ENCODE results near the gene NCK2. TPM values are rescaled to one million over a fixed set of nuclear protein-coding genes. Genes with fewer than 3 reads are reported as not detected.

NCK2 gene
- total RNA-seq, 1 experiment from 2014 or later = 0.30 TPM

GRCh38 chr2:105872830-105873229 is 128.1 kb downstream of the NCK2 start:
- 0 out of 2 replicates have a peak, but pooled peaks cover 3% of the 10 kb centered on the region for H4K20me1 ChIP-seq (ENCODE audit: insufficient read depth, low read depth, low read length)
- no peak overlapping the region for H3K27ac ChIP-seq (ENCODE audit: low read length)
- H2AFZ ChIP-seq (ENCODE audit: low read length) = no peak overlapping the region
- no peaks in the 10 kb centered on the region for H3K79me2 ChIP-seq (ENCODE audit: low read length)
- H3K9me2 ChIP-seq (replicated peaks; ENCODE audit: insufficient read depth, low read length) = no peaks in the 10 kb centered on the region
- no peaks in the 10 kb centered on the region for H3K36me3 ChIP-seq (ENCODE audit: insufficient read depth, low read length)
- no peak overlapping the region for H3K4me2 ChIP-seq (ENCODE audit: low read depth, low read length, poor library complexity, severe bottlenecking)
- H3K4me1 ChIP-seq (ENCODE audit: low read length) = no peaks in the 10 kb centered on the region
- H3K9ac ChIP-seq (ENCODE audit: low read length) = no peak overlapping the region
- no peak overlapping the region for H3K4me3 ChIP-seq (ENCODE audit: low read length)
- H3K9me3 ChIP-seq (ENCODE audit: low read length) = no peaks in the 10 kb centered on the region
- DNase-seq = no peak
- no peaks in the 10 kb centered on the region for H3K27me3 ChIP-seq (ENCODE audit: low read length)

- Histone ChIP-seq H2AFZ (ENCODE audit: low read length) (no peak overlapping the region), H3K9me3 (ENCODE audit: low read length) (no peaks in the 10 kb centered on the region), H4K20me1 (ENCODE audit: insufficient read depth, low read depth, low read length) (0 out of 2 replicates have a peak, but pooled peaks cover 3% of the 10 kb centered on the region), H3K4me3 (ENCODE audit: low read length) (no peak overlapping the region), H3K27me3 (ENCODE audit: low read length) (no peaks in the 10 kb centered on the region), H3K4me2 (ENCODE audit: low read depth, low read length, poor library complexity, severe bottlenecking) (no peak overlapping the region), H3K9ac (ENCODE audit: low read length) (no peak overlapping the region), H3K79me2 (ENCODE audit: low read length) (no peaks in the 10 kb centered on the region), H3K4me1 (ENCODE audit: low read length) (no peaks in the 10 kb centered on the region), H3K9me2 (replicated peaks; ENCODE audit: insufficient read depth, low read length) (no peaks in the 10 kb centered on the region), H3K36me3 (ENCODE audit: insufficient read depth, low read length) (no peaks in the 10 kb centered on the region), H3K27ac (ENCODE audit: low read length) (no peak overlapping the region)
- no peak for DNase-seq
Observed at GRCh38 chr2:105873281-105873680, 128.6 kb downstream of the NCK2 start.

- Histone ChIP-seq H3K27ac (ENCODE audit: low read length) (no peak overlapping the region), H4K20me1 (ENCODE audit: insufficient read depth, low read depth, low read length) (0 out of 2 replicates have a peak, but pooled peaks cover 3% of the 10 kb centered on the region), H3K79me2 (ENCODE audit: low read length) (no peaks in the 10 kb centered on the region), H3K36me3 (ENCODE audit: insufficient read depth, low read length) (no peaks in the 10 kb centered on the region), H3K4me1 (ENCODE audit: low read length) (no peaks in the 10 kb centered on the region), H3K9me2 (replicated peaks; ENCODE audit: insufficient read depth, low read length) (no peaks in the 10 kb centered on the region), H3K9me3 (ENCODE audit: low read length) (no peaks in the 10 kb centered on the region), H3K27me3 (ENCODE audit: low read length) (no peaks in the 10 kb centered on the region), H3K4me2 (ENCODE audit: low read depth, low read length, poor library complexity, severe bottlenecking) (no peak overlapping the region), H3K4me3 (ENCODE audit: low read length) (no peak overlapping the region), H3K9ac (ENCODE audit: low read length) (no peak overlapping the region), H2AFZ (ENCODE audit: low read length) (no peak overlapping the region)
- no peak for DNase-seq
Observed at GRCh38 chr2:105873721-105874120, 129.0 kb downstream of the NCK2 start.

- H3K4me1 ChIP-seq (ENCODE audit: low read length) = no peaks in the 10 kb centered on the region
- H4K20me1 ChIP-seq (ENCODE audit: insufficient read depth, low read depth, low read length) = 0 out of 2 replicates have a peak, but pooled peaks cover 3% of the 10 kb centered on the region
- no peaks in the 10 kb centered on the region for H3K79me2 ChIP-seq (ENCODE audit: low read length)
- no peak overlapping the region for H2AFZ ChIP-seq (ENCODE audit: low read length)
- no peaks in the 10 kb centered on the region for H3K9me2 ChIP-seq (replicated peaks; ENCODE audit: insufficient read depth, low read length)
- H3K36me3 ChIP-seq (ENCODE audit: insufficient read depth, low read length) = no peaks in the 10 kb centered on the region
- no peaks in the 10 kb centered on the region for H3K27me3 ChIP-seq (ENCODE audit: low read length)
- no peak overlapping the region for H3K9ac ChIP-seq (ENCODE audit: low read length)
- no peak overlapping the region for H3K4me2 ChIP-seq (ENCODE audit: low read depth, low read length, poor library complexity, severe bottlenecking)
- H3K27ac ChIP-seq (ENCODE audit: low read length) = no peak overlapping the region
- no peak for DNase-seq
- H3K4me3 ChIP-seq (ENCODE audit: low read length) = no peak overlapping the region
- no peaks in the 10 kb centered on the region for H3K9me3 ChIP-seq (ENCODE audit: low read length)
Observed at GRCh38 chr2:105874466-105874865, 129.8 kb downstream of the NCK2 start.

GRCh38 chr2:105875241-105875640 is 130.5 kb downstream of the NCK2 start:
- Histone ChIP-seq H3K36me3 (ENCODE audit: insufficient read depth, low read length) (no peaks in the 10 kb centered on the region), H3K4me2 (ENCODE audit: low read depth, low read length, poor library complexity, severe bottlenecking) (no peak overlapping the region), H3K9me2 (replicated peaks; ENCODE audit: insufficient read depth, low read length) (no peaks in the 10 kb centered on the region), H3K4me3 (ENCODE audit: low read length) (no peak overlapping the region), H3K4me1 (ENCODE audit: low read length) (no peaks in the 10 kb centered on the region), H3K27me3 (ENCODE audit: low read length) (no peaks in the 10 kb centered on the region), H4K20me1 (ENCODE audit: insufficient read depth, low read depth, low read length) (0 out of 2 replicates have a peak, but pooled peaks cover 3% of the 10 kb centered on the region), H3K27ac (ENCODE audit: low read length) (no peak overlapping the region), H3K9me3 (ENCODE audit: low read length) (no peaks in the 10 kb centered on the region), H2AFZ (ENCODE audit: low read length) (no peak overlapping the region), H3K79me2 (ENCODE audit: low read length) (no peaks in the 10 kb centered on the region), H3K9ac (ENCODE audit: low read length) (no peak overlapping the region)
- DNase-seq = no peak

- Histone ChIP-seq H4K20me1 (ENCODE audit: insufficient read depth, low read depth, low read length) (0 out of 2 replicates have a peak, but pooled peaks cover 3% of the 10 kb centered on the region), H3K9me3 (ENCODE audit: low read length) (no peaks in the 10 kb centered on the region), H3K36me3 (ENCODE audit: insufficient read depth, low read length) (no peaks in the 10 kb centered on the region), H2AFZ (ENCODE audit: low read length) (no peak overlapping the region), H3K9me2 (replicated peaks; ENCODE audit: insufficient read depth, low read length) (no peaks in the 10 kb centered on the region), H3K27me3 (ENCODE audit: low read length) (no peaks in the 10 kb centered on the region), H3K4me2 (ENCODE audit: low read depth, low read length, poor library complexity, severe bottlenecking) (no peak overlapping the region), H3K27ac (ENCODE audit: low read length) (no peak overlapping the region), H3K4me1 (ENCODE audit: low read length) (no peaks in the 10 kb centered on the region), H3K4me3 (ENCODE audit: low read length) (no peak overlapping the region), H3K9ac (ENCODE audit: low read length) (no peak overlapping the region), H3K79me2 (ENCODE audit: low read length) (no peaks in the 10 kb centered on the region)
- no peak for DNase-seq
Observed at GRCh38 chr2:105876191-105876590, 131.5 kb downstream of the NCK2 start.

- Histone ChIP-seq H3K9me3 (ENCODE audit: low read length) (no peaks in the 10 kb centered on the region), H3K27ac (ENCODE audit: low read length) (no peak overlapping the region), H3K9me2 (replicated peaks; ENCODE audit: insufficient read depth, low read length) (no peaks in the 10 kb centered on the region), H4K20me1 (ENCODE audit: insufficient read depth, low read depth, low read length) (0 out of 2 replicates have a peak, but pooled peaks cover 3% of the 10 kb centered on the region), H3K4me2 (ENCODE audit: low read depth, low read length, poor library complexity, severe bottlenecking) (no peak overlapping the region), H3K27me3 (ENCODE audit: low read length) (no peaks in the 10 kb centered on the region), H3K4me1 (ENCODE audit: low read length) (no peaks in the 10 kb centered on the region), H3K36me3 (ENCODE audit: insufficient read depth, low read length) (no peaks in the 10 kb centered on the region), H3K79me2 (ENCODE audit: low read length) (no peaks in the 10 kb centered on the region), H3K4me3 (ENCODE audit: low read length) (no peak overlapping the region), H2AFZ (ENCODE audit: low read length) (no peak overlapping the region), H3K9ac (ENCODE audit: low read length) (no peak overlapping the region)
- no peak for DNase-seq
Observed at GRCh38 chr2:105877945-105878344, 133.2 kb downstream of the NCK2 start.

- Histone ChIP-seq H3K4me1 (ENCODE audit: low read length) (no peaks in the 10 kb centered on the region), H2AFZ (ENCODE audit: low read length) (no peak overlapping the region), H3K79me2 (ENCODE audit: low read length) (no peaks in the 10 kb centered on the region), H3K9me2 (replicated peaks; ENCODE audit: insufficient read depth, low read length) (no peaks in the 10 kb centered on the region), H3K27ac (ENCODE audit: low read length) (no peak overlapping the region), H3K27me3 (ENCODE audit: low read length) (no peaks in the 10 kb centered on the region), H3K9me3 (ENCODE audit: low read length) (no peaks in the 10 kb centered on the region), H3K36me3 (ENCODE audit: insufficient read depth, low read length) (no peaks in the 10 kb centered on the region), H3K9ac (ENCODE audit: low read length) (no peak overlapping the region), H4K20me1 (ENCODE audit: insufficient read depth, low read depth, low read length) (0 out of 2 replicates have a peak, but pooled peaks cover 3% of the 10 kb centered on the region), H3K4me3 (ENCODE audit: low read length) (no peak overlapping the region), H3K4me2 (ENCODE audit: low read depth, low read length, poor library complexity, severe bottlenecking) (no peak overlapping the region)
- no peak for DNase-seq
Observed at GRCh38 chr2:105879106-105879802, 134.5 kb downstream of the NCK2 start.
